Vagina (tissue), 2 donors: Measurements from ENCODE around the gene CLASRP.

Experiments
- CTCF ChIP-seq, 3 experiments: fragments of 450-650 bp in 2 of 3; fragments of 200-600 bp in 1 of 3; sonication (generic) in 1 of 3; IDR thresholded peaks; one replicate each; pipeline ENCODE4 v1.5.1; 2017 to 2019; ENCODE audit warnings: antibody characterized with exemption in 3 of 3, mild to moderate bottlenecking in 2 of 3, moderate library complexity in 2 of 3
- POLR2A ChIP-seq, 2 donors: fragments of 450-650 bp; IDR thresholded peaks; one replicate each; pipeline ENCODE4 v1.6.1; 2017; ENCODE audit warnings: antibody characterized with exemption in 2 of 2, mild to moderate bottlenecking in 2 of 2, moderate library complexity in 2 of 2
- POLR2AphosphoS5 ChIP-seq, 2 donors: sonication (generic); formaldehyde crosslinking; IDR thresholded peaks; one replicate each; pipeline ENCODE4 v1.9.0; 2017; ENCODE audit warnings: antibody characterized with exemption in 2 of 2, mild to moderate bottlenecking in 2 of 2, low read depth in 1 of 2; ENCODE audit not compliant: insufficient read depth in 1 of 2

- no peak for TF ChIP-seq POLR2A (IDR thresholded peaks at IDR 0.05)
- TF ChIP-seq CTCF (IDR thresholded peaks at IDR 0.05): no peak
- TF ChIP-seq POLR2AphosphoS5 (IDR thresholded peaks at IDR 0.05; ENCODE audit: insufficient read depth in 1 of 2, low read depth in 1 of 2): no peak
Observed at GRCh38 chr19:45076851-45077730, 38.2 kb downstream of the CLASRP start.
